Measurements from ENCODE around the gene NFATC2IP.

DNA sequence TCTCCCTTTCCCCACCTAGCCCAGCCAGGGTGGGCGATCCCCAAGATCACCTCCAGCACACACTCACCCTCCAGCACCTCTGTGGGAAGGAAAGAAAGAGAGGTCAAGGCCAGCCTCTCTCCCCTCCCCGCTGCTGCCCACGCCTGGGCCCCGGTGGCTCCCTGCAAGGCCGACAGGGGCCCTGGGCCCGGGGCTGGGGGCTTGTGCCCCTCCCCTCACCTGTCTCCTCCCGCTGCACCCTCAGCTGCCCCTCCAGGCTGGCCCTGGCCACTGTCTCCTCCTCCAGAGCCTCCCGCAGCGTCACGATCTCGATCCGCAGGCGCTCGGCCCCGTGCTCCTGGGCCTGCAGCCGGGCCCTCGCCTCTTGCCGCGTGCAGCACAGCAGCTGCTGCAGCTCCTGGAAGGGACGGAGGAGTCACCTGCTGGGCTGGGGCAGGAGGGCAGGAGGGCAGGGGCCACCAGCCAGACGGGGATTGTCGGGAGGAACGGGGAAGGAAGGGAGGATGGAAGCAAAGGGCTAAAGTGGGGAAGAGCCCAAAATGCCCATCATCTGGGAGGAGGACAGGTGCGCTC lies 44.9 kb upstream of the NFATC2IP start:
- TF ChIP-seq POLR2A (IDR thresholded peaks at IDR 0.05; ENCODE audit: low read depth, low read length) (no peak), POLR2AphosphoS5 (IDR thresholded peaks at IDR 0.05; ENCODE audit: low read depth, low read length) (no peak)
